Measurements from ENCODE around the gene GPR108. TPM values are rescaled to one million over a fixed set of nuclear protein-coding genes. Genes with fewer than 3 reads are reported as not detected.

The GPR108 gene
- total RNA-seq, 3 donors from 2014 or later, result 74.8 to 115 (median 89.2) TPM

DNA sequence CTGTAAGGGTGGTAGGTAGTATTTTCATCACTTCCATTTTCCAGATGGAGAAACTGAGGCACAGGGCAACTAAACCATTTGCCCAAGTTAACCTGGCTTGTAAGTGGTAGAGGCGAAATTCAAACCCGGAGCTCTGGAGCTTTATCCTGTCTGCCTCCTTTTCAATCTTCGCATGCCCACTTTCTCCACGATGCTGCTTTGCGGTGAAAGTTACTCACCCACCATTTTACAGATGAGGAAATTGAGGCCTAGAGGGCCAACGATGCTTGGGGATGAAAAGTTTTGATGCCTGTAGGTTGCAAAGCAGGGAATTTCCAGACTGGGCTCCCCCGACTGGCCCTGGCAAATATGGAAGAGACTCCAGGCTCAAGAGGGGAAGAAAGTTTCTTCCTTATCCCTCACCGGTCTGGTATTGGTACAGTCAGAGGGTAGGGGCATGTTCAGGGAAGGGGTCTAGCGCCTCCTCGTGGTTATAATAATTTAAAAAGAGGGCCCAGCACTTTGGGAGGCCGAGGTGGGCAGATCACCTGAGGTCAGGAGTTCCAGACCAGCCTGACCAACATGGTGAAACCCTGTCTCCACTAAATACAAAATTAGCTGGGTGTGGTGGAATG is 31.7 kb upstream of the GPR108 start:
- ATAC-seq (no peak), DNase-seq (peak in 1 of 3 donors; percentile 15)
- Histone ChIP-seq H3K4me3 (no peak overlapping the region), H3K36me3 (ENCODE audit: low read depth) (no peaks in the 10 kb centered on the region), H3K9me3 (no peaks in the 10 kb centered on the region), H3K4me1 (ENCODE audit: low read depth) (peaks cover 12% of the 10 kb centered on the region)
- TF ChIP-seq CTCF (IDR thresholded peaks at IDR 0.05), result no peak
- intact Hi-C loops (cut with DNase I, micrococcal nuclease), result no loop called here

- Histone ChIP-seq H3K4me3 (no peak overlapping the region), H3K4me1 (ENCODE audit: low read depth) (peaks cover 12% of the 10 kb centered on the region), H3K36me3 (ENCODE audit: low read depth) (no peaks in the 10 kb centered on the region), H3K9me3 (no peaks in the 10 kb centered on the region)
- intact Hi-C loops (cut with DNase I, micrococcal nuclease), result no loop called here
- no peak for ATAC-seq
- DNase-seq, result peak in 1 of 3 donors; percentile 43
- TF ChIP-seq CTCF (IDR thresholded peaks at IDR 0.05), result no peak
Observed at GRCh38 chr19:6768236-6768785, 30.9 kb upstream of the GPR108 start.

GRCh38 chr19:6767357-6768235 is 30.2 kb upstream of the GPR108 start, which contains the start of gene SH2D3A:
TSS of gene SH2D3A (minus strand) at chr19:6767435. CDS start at chr19:6763748, 3,687 bp downstream.
- TF ChIP-seq CTCF (IDR thresholded peaks at IDR 0.05), result peak; percentile 7
- H3K9me3 ChIP-seq, result no peaks in the 10 kb centered on the region
- intact Hi-C loops (cut with DNase I, micrococcal nuclease), result no loop called here
- no peaks in the 10 kb centered on the region for H3K36me3 ChIP-seq (ENCODE audit: low read depth)
- peak; percentile 89 for ATAC-seq
- H3K4me1 ChIP-seq (ENCODE audit: low read depth), result peaks cover 12% of the 10 kb centered on the region
- H3K4me3 ChIP-seq, result peak within 1 kb of the TSS; percentile 29
- peak; percentile 98 for DNase-seq

- peak; percentile 63 for ATAC-seq
- Histone ChIP-seq H3K36me3 (ENCODE audit: low read depth) (no peaks in the 10 kb centered on the region), H3K4me3 (peak overlapping the region; percentile 29), H3K4me1 (ENCODE audit: low read depth) (peaks cover 12% of the 10 kb centered on the region), H3K9me3 (no peaks in the 10 kb centered on the region)
- no peak for TF ChIP-seq CTCF (IDR thresholded peaks at IDR 0.05)
- peak in 1 of 3 donors; percentile 75 for DNase-seq
- intact Hi-C loops (cut with DNase I, micrococcal nuclease), result no loop called here
Observed at GRCh38 chr19:6767081-6767356, 29.6 kb upstream of the GPR108 start.

GRCh38 chr19:6766357-6767080 is 29.1 kb upstream of the GPR108 start:
- intact Hi-C loops (cut with DNase I, micrococcal nuclease), result no loop called here

More at GRCh38 chr19:6766357-6767080, 29.1 kb upstream of the GPR108 start:
- peak in 1 of 3 donors; percentile 50 for DNase-seq
- TF ChIP-seq CTCF (IDR thresholded peaks at IDR 0.05), result no peak
- H3K36me3 ChIP-seq (ENCODE audit: low read depth), result no peaks in the 10 kb centered on the region
- H3K9me3 ChIP-seq, result no peaks in the 10 kb centered on the region
- ATAC-seq, result peak; percentile 2
- H3K4me3 ChIP-seq, result peak overlapping the region; percentile 29
- H3K4me1 ChIP-seq (ENCODE audit: low read depth), result peaks cover 12% of the 10 kb centered on the region

All from mucosa of descending colon (tissue), 3 donors.